Measurements from ENCODE around the gene RNF112. TPM values are rescaled to one million over a fixed set of nuclear protein-coding genes. Genes with fewer than 3 reads are reported as not detected.

RNF112 gene
- total and polyA plus RNA-seq, 2 of the 13 experiments (the other 11 are each of a cell fraction or from before 2014, with no cell fraction given): 0.05 TPM; not detected in 1

DNA sequence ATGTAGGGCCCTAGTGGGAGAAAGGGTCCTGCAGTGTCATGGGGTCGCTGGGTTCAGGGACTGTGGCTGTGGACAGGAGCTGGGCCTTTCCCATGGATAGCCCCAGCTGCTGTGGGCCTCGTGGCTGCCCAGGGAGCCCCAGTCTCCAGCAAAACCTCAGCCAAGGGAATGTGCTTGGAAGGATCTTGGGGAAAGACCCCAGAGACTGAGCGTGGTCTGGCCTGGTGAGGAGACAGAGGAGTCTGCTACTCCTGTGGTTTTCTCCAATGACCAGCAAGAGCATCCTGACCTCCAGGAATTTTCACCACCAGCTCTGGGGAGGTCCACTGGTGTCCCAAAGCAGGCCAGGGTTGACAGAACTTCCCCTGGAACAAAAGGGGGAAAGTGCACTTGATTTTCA, 42.3 kb downstream of the RNF112 start (continued):
- no peak for TF ChIP-seq ZNF570 (CRISPR knock-in tag; IDR thresholded peaks at IDR 0.05; ENCODE audit: borderline replicate concordance)

DNA sequence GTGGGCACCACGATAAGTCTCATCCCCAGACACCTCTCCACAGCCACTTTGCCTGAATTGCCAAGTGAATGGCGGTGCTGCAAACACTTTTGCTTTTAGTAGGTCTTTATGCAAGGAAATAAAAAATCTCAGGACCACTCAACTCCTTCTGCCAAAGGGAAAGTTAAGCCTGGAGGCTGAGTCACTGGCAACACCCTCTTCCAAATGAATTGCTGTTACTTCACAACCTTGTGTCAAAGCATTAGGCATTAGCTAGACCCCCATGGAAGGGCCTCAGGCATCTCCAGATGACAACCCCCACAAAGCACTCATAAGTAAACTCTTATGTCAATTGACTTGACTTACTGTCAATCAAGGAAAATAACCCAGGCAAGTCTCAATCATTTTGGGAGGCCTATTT, 43.0 kb downstream of the RNF112 start:
- Histone ChIP-seq H3K9me3 (ENCODE audit: low read length) (no peaks in the 10 kb centered on the region), H3K4me2 (ENCODE audit: low read depth, low read length) (no peak overlapping the region), H2AFZ (ENCODE audit: low read length) (no peak overlapping the region), H3K36me3 (replicated peaks in 1 of 2; ENCODE audit: control insufficient read depth in 1 of 2, insufficient read depth in 2 of 2, low read length in 2 of 2) (no peaks in the 10 kb centered on the region), H3K27me3 (ENCODE audit: control insufficient read depth in 1 of 2, insufficient read depth in 2 of 2, low read length in 2 of 2) (peaks cover 1 to 13% of the 10 kb centered on the region in 2 experiments; a peak in 3 of 5 replicates), H3K4me1 (ENCODE audit: insufficient read depth, low read length) (peaks cover 3% of the 10 kb centered on the region), H3K27ac (ENCODE audit: extremely low read length, insufficient read depth, low read length) (no peak overlapping the region), H3K79me2 (ENCODE audit: insufficient read depth, low read length) (no peaks in the 10 kb centered on the region), H4K20me1 (ENCODE audit: insufficient read depth, low read length) (no peaks in the 10 kb centered on the region), H3K9ac (ENCODE audit: insufficient read depth, low read depth, low read length) (no peak overlapping the region), H3K4me3 (replicated peaks in 1 of 3; ENCODE audit: insufficient read depth in 1 of 3, low read depth in 2 of 3, low read length in 3 of 3) (no peak overlapping the region)
- no TSS peak for BruUV-seq (replicated peaks)
- intact Hi-C loops (cut with micrococcal nuclease; ENCODE audit: unreplicated experiment): no loop called here
- in situ Hi-C loops (cut with HindIII; ENCODE audit: extremely low pct_ligation_motif_present, low pct_unique_long_range_greater_than_20kb): no loop called here
- DNase-seq (ENCODE audit: low spot score) (no peak), ATAC-seq (no peak), FAIRE-seq (no peak)
- CTCF ChIA-PET (ENCODE audit: low intra/inter-chr PET ratio, low total read pairs): no interaction called here
- 10% methylated on average over 2 of the region's 2 CpGs for WGBS (ENCODE audit: low lambda C conversion rate)
- POLR2A ChIA-PET: interaction anchor here (1.2 kb wide), 1 partner anchor 76 kb away, joined by 3 read pairs; the partner anchor contains the start of gene MAPK7
- TF ChIP-seq THRA (CRISPR knock-in tag; IDR thresholded peaks at IDR 0.05; ENCODE audit: borderline replicate concordance) (no peak), ZNF687 (CRISPR knock-in tag; IDR thresholded peaks at IDR 0.05) (no peak), ZNF660 (CRISPR knock-in tag; IDR thresholded peaks at IDR 0.05; ENCODE audit: borderline replicate concordance, low read depth) (no peak), NFRKB (IDR thresholded peaks at IDR 0.05) (no peak), SCMH1 (CRISPR knock-in tag; IDR thresholded peaks at IDR 0.05; ENCODE audit: borderline replicate concordance) (no peak), TSC22D2 (CRISPR knock-in tag; IDR thresholded peaks at IDR 0.05; ENCODE audit: borderline replicate concordance) (no peak), ZNF713 (CRISPR knock-in tag; IDR thresholded peaks at IDR 0.05) (no peak), ZBTB46 (CRISPR knock-in tag; IDR thresholded peaks at IDR 0.05; ENCODE audit: borderline replicate concordance) (no peak), SKI (IDR thresholded peaks at IDR 0.05; ENCODE audit: partially characterized antibody) (no peak), HNRNPK (IDR thresholded peaks at IDR 0.05; ENCODE audit: low read depth, low read length, poor library complexity, severe bottlenecking) (no peak), ZNF256 (CRISPR knock-in tag; conservative IDR thresholded peaks at IDR 0.05) (no peak), PAF1 (CRISPR knock-in tag; IDR thresholded peaks at IDR 0.05) (no peak), MNT (IDR thresholded peaks at IDR 0.05) (no peak), ISX (CRISPR knock-in tag; conservative IDR thresholded peaks at IDR 0.05) (no peak)

Measured in HepG2 (cell line).